Measurements from ENCODE around the gene DIPK1B.

The DIPK1B gene

GRCh38 chr9:136742591-136743391 is 30.4 kb downstream of the DIPK1B start, which contains the start of gene LCN10:
Gene LCN10 (minus strand): TSS chr9:136742940. CDS start chr9:136742903, 37 bp downstream.
- TF ChIP-seq CTCF (conservative IDR thresholded peaks at IDR 0.05; ENCODE audit: control insufficient read depth, insufficient read depth, low read depth, low read length) = no peak
- H3K4me3 ChIP-seq (ENCODE audit: control insufficient read depth, low read depth, low read length) = no peak within 1 kb of the TSS
- no peak for DNase-seq (ENCODE audit: low read depth)

DNA sequence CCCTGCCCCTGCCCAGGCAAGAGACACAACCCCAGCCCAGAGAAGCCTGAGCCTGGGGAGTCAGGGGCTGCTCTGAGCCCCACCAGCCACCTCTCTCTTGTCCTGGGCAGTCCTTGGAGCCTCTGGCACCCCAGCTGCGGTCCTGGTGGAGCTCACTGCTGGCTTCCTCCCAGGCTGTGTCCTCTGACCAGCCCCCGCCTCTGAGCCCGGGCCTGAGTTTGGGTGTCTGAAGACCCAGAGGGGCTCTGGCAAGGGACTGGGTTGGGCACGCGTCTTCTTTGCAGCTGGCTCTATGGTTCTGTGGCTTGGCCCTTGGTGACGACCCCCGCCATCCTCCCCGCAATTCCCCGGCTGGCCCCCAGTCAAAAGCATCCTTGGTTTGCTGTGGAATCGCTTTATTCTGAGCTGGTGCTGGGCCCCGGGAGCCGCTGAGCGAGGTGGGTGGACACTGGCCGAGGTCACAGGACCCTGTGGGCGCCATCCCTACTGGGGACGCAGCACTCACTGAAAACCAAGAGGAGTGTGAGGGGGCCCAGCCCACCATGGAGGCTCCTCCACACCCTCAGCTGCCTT is 31.4 kb downstream of the DIPK1B start:
- DNase-seq (ENCODE audit: low read depth) = no peak
- no peak overlapping the region for H3K4me3 ChIP-seq (ENCODE audit: control insufficient read depth, low read depth, low read length)
- TF ChIP-seq CTCF (conservative IDR thresholded peaks at IDR 0.05; ENCODE audit: control insufficient read depth, insufficient read depth, low read depth, low read length) = no peak

- DNase-seq (ENCODE audit: low read depth) = no peak
- no peak for TF ChIP-seq CTCF (conservative IDR thresholded peaks at IDR 0.05; ENCODE audit: control insufficient read depth, insufficient read depth, low read depth, low read length)
- H3K4me3 ChIP-seq (ENCODE audit: control insufficient read depth, low read depth, low read length) = no peak overlapping the region
These were observed 32.4 kb downstream of the DIPK1B start for GRCh38 chr9:136744773-136745172.

DNA sequence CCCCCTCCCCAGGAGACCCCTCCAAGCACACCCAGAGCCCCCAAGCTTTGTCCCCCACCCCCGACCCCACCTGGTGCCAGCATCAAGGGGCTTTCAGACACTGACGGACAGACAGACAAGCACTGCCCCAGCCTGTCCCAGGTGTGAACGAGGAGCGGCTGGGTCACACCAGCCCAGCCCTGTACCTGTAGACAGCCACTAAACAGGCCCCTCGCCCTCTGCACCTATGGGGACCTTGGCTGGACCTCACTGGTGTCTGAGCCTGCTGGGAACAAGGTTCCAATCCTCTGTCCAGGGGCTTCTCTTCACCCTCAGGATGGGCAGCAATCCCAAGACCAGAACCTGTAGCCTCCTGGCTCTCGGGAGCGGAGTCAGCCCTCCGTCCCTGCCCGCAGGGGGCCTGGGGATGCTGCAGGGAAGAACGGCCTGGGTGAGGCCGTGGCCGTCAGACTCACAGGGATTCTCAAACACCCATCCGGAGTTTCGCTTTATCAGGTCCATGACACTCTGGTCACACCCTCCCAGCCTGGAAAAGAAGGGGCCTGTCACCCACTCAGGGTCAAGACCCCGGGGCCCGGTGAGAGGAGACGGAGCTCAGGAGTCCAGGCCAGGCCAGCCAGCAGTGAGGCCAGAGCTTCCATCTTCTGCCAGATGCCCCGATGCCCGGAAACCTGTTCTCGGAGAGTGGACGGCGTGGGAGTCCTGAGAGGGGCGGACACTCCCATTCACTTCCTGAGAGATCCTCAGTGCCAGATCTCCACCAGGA is 33.2 kb downstream of the DIPK1B start:
- H3K4me3 ChIP-seq (ENCODE audit: control insufficient read depth, low read depth, low read length) = no peak overlapping the region
- TF ChIP-seq CTCF (conservative IDR thresholded peaks at IDR 0.05; ENCODE audit: control insufficient read depth, insufficient read depth, low read depth, low read length) = no peak
- DNase-seq (ENCODE audit: low read depth) = no peak

GRCh38 chr9:136746155-136746490 is 33.8 kb downstream of the DIPK1B start:
- no peak for DNase-seq (ENCODE audit: low read depth)
- no peak overlapping the region for H3K4me3 ChIP-seq (ENCODE audit: control insufficient read depth, low read depth, low read length)
- no peak for TF ChIP-seq CTCF (conservative IDR thresholded peaks at IDR 0.05; ENCODE audit: control insufficient read depth, insufficient read depth, low read depth, low read length)

- TF ChIP-seq CTCF (conservative IDR thresholded peaks at IDR 0.05; ENCODE audit: control insufficient read depth, insufficient read depth, low read depth, low read length) = no peak
- no peak for DNase-seq (ENCODE audit: low read depth)
- no peak overlapping the region for H3K4me3 ChIP-seq (ENCODE audit: control insufficient read depth, low read depth, low read length)
These were observed 34.2 kb downstream of the DIPK1B start for GRCh38 chr9:136746621-136747020.

Measured in fibroblast of mammary gland (primary cell).